ENCODE data around the gene STN1.

DNA sequence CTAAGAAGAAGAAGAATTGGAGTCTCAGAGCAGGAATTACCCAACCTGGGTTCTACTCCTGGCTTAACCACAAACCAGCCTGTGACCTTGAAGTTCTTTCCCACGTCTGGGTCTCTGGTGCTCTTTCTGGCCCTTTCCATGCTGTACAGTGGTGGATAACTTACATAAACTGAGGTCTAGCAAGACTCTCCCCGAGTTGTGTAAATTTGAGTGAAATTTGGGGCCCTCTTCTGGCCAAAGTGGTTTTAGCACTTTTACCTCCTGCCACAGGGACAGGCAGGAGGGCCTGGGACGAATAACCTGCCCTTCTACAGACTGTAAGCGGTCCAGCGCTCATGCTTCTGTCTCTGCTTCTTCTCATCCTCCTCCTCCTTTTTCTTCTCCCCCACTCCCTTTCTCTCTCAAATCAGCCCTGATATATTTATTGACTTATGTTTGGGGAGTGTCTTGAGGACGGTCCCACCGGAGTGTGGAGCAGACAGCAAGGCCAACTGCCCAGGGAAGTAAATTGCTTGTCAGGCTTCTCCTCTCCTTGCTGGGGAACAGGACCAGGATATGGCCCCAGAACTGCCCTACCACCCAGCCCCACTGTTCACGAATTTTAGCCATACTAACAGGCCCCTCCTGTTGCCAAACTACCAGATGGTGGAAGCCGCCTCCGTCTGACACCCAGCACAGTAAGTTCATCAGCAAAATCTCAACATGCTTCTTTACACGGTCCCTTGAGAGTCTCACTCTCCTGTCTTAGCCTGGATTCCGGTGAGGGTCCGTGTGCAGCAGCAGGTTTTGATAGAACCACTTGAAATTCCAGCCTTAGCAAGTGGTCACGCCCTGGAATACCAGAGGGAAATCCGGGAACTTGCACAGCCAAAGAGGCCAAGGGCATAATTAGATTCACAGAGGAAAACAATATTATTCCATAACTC is 58.6 kb downstream of the STN1 start:
- TF ChIP-seq POLR2A (IDR thresholded peaks at IDR 0.05; ENCODE audit: low read length): no peak
- no peak for TF ChIP-seq GATA1 (IDR thresholded peaks at IDR 0.05; ENCODE audit: low read depth, low read length)

Data from erythroblast (primary cell).